Spleen (tissue), 7 donors: ENCODE measurements around the gene TNNT1.

Source experiments
- CTCF ChIP-seq, 11 experiments: fragments of 200-600 bp in 7 of 11; fragments of 450-650 bp in 4 of 11; sonication (generic) in 4 of 11; IDR thresholded peaks in 8 of 11; conservative IDR thresholded peaks in 3 of 11; 1 replicate in 7 of 11; 2 replicates in 4 of 11; pipeline versions ENCODE4 v1.4.0 to v1.8.0; 2016 to 2021; ENCODE audit warnings: antibody characterized with exemption in 11 of 11, inconsistent platforms in 4 of 11, mild to moderate bottlenecking in 1 of 11
- POLR2A ChIP-seq, 3 donors: fragments of 450-650 bp; IDR thresholded peaks; one replicate each; pipeline ENCODE4 v1.5.1; 2017; ENCODE audit warnings: antibody characterized with exemption in 3 of 3, mild to moderate bottlenecking in 1 of 3
- POLR2AphosphoS5 ChIP-seq, 3 donors: sonication (generic); formaldehyde crosslinking; IDR thresholded peaks; one replicate each; pipeline ENCODE4 v1.5.1; 2017; ENCODE audit warnings: antibody characterized with exemption in 3 of 3
- donor health status: DM: no; HTN: no; CAD: no; lungs with moderate emphysema.
- donor health status: DM: no; HTN: no; CAD: no.
- donor health status: DM: no; HTN: no; CAD: no.

GRCh38 chr19:55178781-55179599 lies 30.0 kb upstream of the TNNT1 start:
- TF ChIP-seq CTCF (IDR thresholded peaks at IDR 0.05 in 8 of 11, conservative IDR thresholded peaks at IDR 0.05 in 3 of 11) (no peak), POLR2A (IDR thresholded peaks at IDR 0.05) (no peak), POLR2AphosphoS5 (IDR thresholded peaks at IDR 0.05) (peak in 2 of 3 donors; percentile 46 to 67)
